Measurements from ENCODE around the gene CENPP.

The CENPP gene

GRCh38 chr9:92648474-92648971 lies 322.8 kb downstream of the CENPP start:
- in situ Hi-C loops (cut with MboI; ENCODE audit: low sequenced_read_pairs): loop anchor here (25.0 kb wide), 1 partner anchor 511 kb away; no protein-coding TSS in a partner anchor

GRCh38 chr9:92649007-92649406 lies 323.3 kb downstream of the CENPP start:
- in situ Hi-C loops (cut with MboI; ENCODE audit: low sequenced_read_pairs): loop anchor here (25.0 kb wide), 1 partner anchor 512 kb away; no protein-coding TSS in a partner anchor

- in situ Hi-C loops (cut with MboI; ENCODE audit: low sequenced_read_pairs): no loop called here
These were observed 324.5 kb downstream of the CENPP start for GRCh38 chr9:92650296-92650695.

- in situ Hi-C loops (cut with MboI; ENCODE audit: low sequenced_read_pairs): no loop called here
These were observed 325.3 kb downstream of the CENPP start for GRCh38 chr9:92650839-92651621.

GRCh38 chr9:92652461-92652860 lies 326.7 kb downstream of the CENPP start:
- in situ Hi-C loops (cut with MboI; ENCODE audit: low sequenced_read_pairs): no loop called here

- in situ Hi-C loops (cut with MboI; ENCODE audit: low sequenced_read_pairs): no loop called here
These were observed 328.9 kb downstream of the CENPP start for GRCh38 chr9:92654481-92655301.

- in situ Hi-C loops (cut with MboI; ENCODE audit: low sequenced_read_pairs): no loop called here
These were observed 329.6 kb downstream of the CENPP start for GRCh38 chr9:92655366-92655765.

- in situ Hi-C loops (cut with MboI; ENCODE audit: low sequenced_read_pairs): no loop called here
These were observed 330.3 kb downstream of the CENPP start for GRCh38 chr9:92655896-92656536.

- in situ Hi-C loops (cut with MboI; ENCODE audit: low sequenced_read_pairs): no loop called here
These were observed 330.8 kb downstream of the CENPP start for GRCh38 chr9:92656537-92656925.

- in situ Hi-C loops (cut with MboI; ENCODE audit: low sequenced_read_pairs): no loop called here
These were observed 331.7 kb downstream of the CENPP start for GRCh38 chr9:92657296-92658094.

- in situ Hi-C loops (cut with MboI; ENCODE audit: low sequenced_read_pairs): no loop called here
These were observed 332.4 kb downstream of the CENPP start for GRCh38 chr9:92658176-92658575.

GRCh38 chr9:92658611-92659010 lies 332.9 kb downstream of the CENPP start:
- in situ Hi-C loops (cut with MboI; ENCODE audit: low sequenced_read_pairs): no loop called here

GRCh38 chr9:92659601-92660000 lies 333.8 kb downstream of the CENPP start:
- in situ Hi-C loops (cut with MboI; ENCODE audit: low sequenced_read_pairs): no loop called here

GRCh38 chr9:92660266-92660665 lies 334.5 kb downstream of the CENPP start:
- in situ Hi-C loops (cut with MboI; ENCODE audit: low sequenced_read_pairs): no loop called here

- in situ Hi-C loops (cut with MboI; ENCODE audit: low sequenced_read_pairs): no loop called here
These were observed 335.4 kb downstream of the CENPP start for GRCh38 chr9:92661127-92661526.

- in situ Hi-C loops (cut with MboI; ENCODE audit: low sequenced_read_pairs): no loop called here
These were observed 336.0 kb downstream of the CENPP start for GRCh38 chr9:92661743-92662142.

- in situ Hi-C loops (cut with MboI; ENCODE audit: low sequenced_read_pairs): no loop called here
These were observed 337.4 kb downstream of the CENPP start for GRCh38 chr9:92663126-92663525.

- in situ Hi-C loops (cut with MboI; ENCODE audit: low sequenced_read_pairs): no loop called here
These were observed 338.2 kb downstream of the CENPP start for GRCh38 chr9:92663951-92664350.

- in situ Hi-C loops (cut with MboI; ENCODE audit: low sequenced_read_pairs): no loop called here
These were observed 338.8 kb downstream of the CENPP start for GRCh38 chr9:92664394-92665152.

GRCh38 chr9:92665836-92666235 lies 340.1 kb downstream of the CENPP start:
- in situ Hi-C loops (cut with MboI; ENCODE audit: low sequenced_read_pairs): no loop called here
